SH-SY5Y (cell line): ENCODE results near the gene ZSCAN5C.

Source experiments
- GATA2 ChIP-seq: IDR thresholded peaks from 2 replicates; pipeline ENCODE4 v1.6.1; 2011; ENCODE audit warnings: mild to moderate bottlenecking, low read depth, low read length
- GATA3 ChIP-seq: IDR thresholded peaks from 2 replicates; pipeline ENCODE4 v1.6.1; 2011; ENCODE audit warnings: low read depth, mild to moderate bottlenecking, low read length, moderate library complexity

The ZSCAN5C gene, protein sequence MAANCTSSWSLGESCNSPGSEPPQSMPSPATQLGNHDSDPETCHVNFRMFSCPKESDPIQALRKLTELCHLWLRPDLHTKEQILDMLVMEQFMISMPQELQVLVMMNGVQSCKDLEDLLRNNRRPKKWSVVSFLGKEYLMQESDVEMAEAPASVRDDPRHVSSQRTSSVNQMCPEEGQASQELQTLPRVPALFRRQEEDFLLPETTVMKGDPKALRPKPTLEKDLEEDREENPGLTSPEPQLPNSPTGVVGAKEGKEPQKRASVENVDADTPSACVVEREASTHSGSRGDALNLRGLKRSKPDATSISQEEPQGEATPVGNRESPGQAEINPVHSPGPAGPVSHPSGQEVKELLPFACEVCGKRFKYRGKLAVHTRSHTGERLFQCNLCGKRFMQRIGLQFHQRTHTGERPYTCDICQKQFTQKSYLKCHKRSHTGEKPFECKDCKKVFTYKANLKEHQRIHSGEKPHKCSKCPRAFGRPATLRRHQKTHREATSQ

DNA sequence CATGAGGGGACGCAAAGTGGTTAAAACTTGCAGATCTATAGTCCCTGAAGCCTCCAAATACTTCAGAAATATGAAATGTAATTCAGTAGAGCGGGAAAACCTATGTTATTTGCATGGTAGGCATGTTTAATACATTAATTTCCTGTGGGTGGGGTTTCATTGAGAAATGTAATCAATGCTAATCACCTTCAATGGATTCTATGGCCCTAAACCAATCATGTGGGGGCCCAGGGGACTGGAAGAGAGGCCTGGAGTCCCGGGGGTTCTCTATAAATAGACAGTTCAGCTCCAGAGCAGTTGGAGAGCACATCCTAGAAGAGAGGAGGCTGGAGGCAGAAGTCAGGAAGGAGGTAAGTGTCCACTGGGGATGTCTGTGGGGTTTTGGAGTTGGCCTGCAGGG, at the start of gene ZSCAN5C:
Gene ZSCAN5C (plus strand): TSS at position 301 of the 400 bp plus-strand sequence. CDS start 3,641 bp downstream, outside the sequence.
- TF ChIP-seq GATA2 (no peak), GATA3 (no peak)

DNA sequence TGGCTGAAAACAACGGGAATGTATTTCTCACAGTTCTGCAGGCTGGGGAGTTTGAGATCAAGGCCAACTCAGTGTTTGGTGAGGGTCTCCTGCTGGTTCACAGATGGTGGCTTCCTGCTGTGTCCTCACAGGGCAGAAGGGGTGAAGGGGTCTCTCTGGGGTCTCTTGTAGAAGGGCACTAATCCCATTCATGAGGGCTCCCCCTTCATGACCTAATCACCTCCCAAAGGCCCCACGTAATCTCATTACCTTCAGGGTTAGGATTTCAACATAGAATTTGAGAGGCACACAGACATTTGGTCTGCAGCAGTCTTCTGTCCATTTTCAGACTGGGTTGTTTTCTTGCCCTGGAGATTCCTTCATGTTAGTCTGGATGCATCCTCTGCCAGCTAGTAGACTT, 49.4 kb upstream of the ZSCAN5C start:
- TF ChIP-seq GATA3 (no peak), GATA2 (no peak)

DNA sequence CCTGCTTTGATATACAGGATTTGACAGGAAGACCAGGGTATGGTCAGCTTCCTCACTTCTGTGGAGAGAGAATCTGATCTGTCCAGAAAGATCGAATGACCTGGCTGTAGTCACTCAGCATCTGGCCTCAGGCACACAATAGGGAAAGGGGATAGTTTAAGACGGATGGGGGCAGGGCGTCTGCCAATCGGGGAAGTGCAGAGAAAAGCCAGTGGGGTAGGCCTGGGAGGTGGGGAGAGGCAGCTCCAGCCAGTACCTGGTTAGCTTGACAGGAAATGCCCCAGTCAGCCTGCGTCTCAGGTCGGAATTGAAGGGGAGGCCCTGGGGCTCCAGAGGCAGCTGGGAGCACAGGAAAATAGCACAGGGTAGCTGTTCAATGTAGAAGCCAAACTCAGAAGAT, 48.6 kb upstream of the ZSCAN5C start:
- TF ChIP-seq GATA2: no peak

DNA sequence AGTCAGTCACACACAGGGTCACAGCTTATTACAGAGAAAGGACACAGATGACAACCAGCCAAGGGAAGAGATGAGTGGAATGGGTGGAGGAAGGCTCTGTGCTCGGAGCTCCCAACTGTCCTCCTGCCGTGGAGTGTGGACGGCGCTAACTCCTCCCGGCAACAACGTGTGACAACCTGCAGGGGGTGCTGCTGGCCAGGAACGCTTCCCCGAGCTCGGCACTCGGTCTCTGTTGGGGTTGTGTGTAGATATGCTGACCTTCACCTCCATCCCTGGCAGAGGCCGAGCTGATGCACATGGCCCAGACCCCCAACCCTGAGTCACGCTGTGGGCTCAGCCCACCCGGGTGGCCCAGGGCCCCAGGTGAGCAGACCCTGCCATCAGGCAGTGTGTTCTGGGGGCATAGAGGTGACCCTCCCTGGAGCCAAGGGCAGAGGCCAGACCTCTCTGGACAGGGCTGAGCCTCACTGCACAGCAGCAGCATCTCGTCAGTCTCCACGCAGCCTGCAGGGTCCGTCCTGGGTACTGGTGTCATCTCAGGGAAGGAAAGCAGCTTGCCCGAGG, 46.9 kb upstream of the ZSCAN5C start:
- TF ChIP-seq GATA3: no peak
- TF ChIP-seq GATA2: no peak

DNA sequence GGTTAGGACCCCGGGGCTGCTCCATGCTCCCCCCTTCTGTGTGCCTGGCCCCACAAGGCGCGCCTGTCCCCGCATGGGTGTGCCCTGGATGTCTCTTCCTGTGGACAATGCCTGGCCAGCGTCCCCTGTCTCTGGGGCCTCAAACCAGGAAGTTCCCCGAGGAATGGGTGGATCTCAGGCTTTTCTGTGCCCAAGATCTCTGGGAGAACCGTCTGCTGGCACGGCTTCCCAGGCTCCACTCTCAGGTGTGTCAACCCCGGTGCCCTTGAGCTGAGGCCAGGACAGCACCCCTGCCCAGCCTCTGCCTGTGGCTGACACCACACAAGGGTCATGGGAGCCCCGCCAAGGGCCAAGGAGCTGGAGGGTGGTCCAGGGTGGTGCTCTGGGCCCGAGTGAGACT, 45.3 kb upstream of the ZSCAN5C start:
- TF ChIP-seq GATA2 (no peak), GATA3 (no peak)

DNA sequence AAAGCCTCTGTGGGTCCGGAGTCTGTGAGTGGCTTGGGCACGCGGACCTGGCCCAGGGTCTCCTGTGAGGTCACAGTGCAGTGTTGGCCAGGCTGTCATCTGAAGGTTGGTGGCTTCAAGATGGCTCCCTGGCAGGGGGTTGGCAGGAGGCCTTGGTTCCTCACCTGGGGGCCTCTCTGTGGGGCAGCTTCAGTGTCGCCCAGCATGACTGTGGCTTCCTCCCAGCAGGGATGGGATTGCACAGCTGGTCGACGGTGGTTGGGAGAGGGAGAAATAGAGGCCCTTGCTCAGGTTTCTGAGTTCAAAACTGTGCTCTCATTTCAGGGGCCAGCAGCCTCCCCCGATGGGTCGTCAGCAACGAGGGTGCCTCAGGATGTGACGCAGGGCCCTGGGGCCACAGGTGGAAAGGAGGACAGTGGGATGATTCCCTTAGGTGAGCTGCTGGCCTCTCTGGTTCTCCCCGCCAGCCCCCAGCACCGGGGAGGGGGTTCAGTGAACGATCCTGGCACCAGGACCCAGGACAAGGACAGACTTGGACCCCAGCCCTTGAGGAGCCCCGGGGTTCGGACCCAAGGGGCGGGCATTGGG, 43.8 kb upstream of the ZSCAN5C start:
- TF ChIP-seq GATA3 (no peak), GATA2 (no peak)

DNA sequence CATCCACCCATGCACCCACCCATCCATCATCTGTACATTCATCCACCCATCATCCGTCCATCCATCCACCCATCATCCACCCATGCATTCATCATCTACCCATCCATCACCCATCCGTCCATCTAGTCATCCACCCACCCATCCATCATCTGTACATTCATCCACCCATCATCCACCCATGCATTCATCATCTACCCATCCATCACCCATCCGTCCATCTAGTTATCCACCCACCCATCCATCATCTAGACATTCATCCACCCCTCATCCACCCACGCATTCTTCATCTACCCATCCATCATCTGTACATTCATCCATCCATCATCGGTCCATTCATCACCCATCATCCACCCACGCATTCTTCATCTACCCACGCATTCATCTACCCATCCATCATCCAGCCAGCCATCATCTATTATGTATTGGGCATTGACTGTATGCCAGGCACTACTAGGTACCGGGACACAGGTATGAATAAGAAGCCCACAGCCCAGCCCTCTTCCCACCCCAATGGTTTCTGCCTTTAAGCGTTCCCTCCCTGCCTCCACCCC, 43.0 kb upstream of the ZSCAN5C start:
- TF ChIP-seq GATA2 (no peak), GATA3 (no peak)

DNA sequence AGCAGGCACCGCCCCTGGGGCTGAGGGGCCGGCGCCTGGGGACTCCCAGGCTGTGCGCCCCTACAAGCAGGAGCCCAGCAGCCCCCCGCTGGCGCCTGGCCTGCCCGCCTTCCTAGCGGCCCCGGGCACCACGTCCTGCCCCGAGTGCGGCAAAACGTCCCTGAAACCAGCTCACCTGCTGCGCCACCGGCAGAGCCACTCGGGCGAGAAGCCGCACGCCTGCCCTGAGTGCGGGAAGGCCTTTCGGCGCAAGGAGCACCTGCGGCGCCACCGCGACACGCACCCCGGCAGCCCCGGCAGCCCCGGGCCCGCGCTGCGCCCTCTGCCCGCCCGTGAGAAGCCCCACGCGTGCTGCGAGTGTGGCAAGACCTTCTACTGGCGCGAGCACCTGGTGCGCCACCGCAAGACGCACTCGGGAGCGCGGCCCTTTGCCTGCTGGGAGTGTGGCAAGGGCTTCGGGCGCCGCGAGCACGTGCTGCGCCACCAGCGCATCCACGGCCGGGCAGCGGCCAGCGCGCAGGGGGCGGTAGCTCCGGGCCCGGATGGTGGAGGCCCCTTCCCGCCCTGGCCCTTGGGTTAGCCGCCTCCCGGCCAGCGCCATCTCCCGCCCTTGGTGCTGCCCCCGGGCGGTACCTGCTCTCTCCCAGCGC, 42.3 kb upstream of the ZSCAN5C start:
- TF ChIP-seq GATA2: no peak
- no peak for TF ChIP-seq GATA3

DNA sequence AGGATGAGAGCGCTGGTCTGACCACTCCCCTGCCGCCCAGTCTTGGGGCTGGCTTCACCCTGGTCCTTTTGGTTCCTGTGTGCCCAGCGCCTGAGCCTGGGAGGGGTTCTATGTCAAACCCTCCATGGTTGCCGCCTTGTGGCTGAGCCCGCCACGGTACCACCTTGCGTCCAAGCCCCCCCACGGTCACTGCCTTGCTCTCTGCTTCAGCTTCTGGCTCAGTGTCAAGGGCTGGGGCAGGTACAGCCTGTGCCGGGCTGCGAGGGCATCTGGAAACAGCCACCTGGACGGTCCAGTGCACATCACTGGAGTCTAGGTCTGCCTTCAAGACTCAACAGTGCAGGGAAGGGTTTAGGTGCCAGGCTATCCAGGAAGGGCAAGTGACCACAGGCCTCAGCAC, 40.5 kb upstream of the ZSCAN5C start:
- TF ChIP-seq GATA3 (no peak), GATA2 (no peak)

DNA sequence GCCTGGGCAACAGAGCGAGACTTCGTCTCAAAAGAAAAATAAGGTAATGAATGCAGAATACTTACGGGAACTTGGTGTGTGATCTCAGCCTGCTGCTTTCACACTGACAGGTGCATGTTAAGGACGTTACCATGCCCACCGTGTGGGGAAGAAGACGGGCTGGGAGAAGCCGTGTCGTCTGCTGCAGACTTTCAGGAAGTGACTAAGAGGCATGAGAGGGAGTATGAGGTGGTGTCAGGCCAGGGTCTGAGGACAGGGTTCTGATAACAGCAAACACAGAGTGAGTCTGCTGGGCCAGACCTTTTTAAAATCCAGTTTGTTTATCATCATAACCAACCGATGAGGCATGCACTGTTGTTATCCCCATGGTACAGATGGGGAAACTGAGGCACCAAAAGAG, 39.8 kb upstream of the ZSCAN5C start:
- no peak for TF ChIP-seq GATA2
- TF ChIP-seq GATA3: no peak

DNA sequence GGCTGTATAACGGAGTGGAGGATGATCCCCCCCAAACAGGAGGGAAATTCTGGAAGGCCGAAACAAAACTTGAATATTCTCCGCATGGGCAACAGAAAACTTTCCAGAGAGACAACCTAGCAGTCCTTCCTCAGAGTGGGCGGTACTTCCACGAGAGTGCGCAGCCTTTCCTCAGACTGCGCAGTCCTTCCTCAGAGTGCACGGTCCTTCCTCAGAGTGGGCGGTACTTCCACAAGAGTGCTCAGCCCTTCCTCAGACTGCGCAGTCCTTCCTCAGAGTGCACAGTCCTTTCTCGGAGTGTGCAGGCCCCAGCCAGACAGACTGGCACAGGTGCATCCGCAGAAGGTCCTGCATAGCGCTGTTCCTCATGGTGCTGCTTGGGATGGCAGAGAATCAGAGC, 39.0 kb upstream of the ZSCAN5C start:
- TF ChIP-seq GATA2 (no peak), GATA3 (no peak)

DNA sequence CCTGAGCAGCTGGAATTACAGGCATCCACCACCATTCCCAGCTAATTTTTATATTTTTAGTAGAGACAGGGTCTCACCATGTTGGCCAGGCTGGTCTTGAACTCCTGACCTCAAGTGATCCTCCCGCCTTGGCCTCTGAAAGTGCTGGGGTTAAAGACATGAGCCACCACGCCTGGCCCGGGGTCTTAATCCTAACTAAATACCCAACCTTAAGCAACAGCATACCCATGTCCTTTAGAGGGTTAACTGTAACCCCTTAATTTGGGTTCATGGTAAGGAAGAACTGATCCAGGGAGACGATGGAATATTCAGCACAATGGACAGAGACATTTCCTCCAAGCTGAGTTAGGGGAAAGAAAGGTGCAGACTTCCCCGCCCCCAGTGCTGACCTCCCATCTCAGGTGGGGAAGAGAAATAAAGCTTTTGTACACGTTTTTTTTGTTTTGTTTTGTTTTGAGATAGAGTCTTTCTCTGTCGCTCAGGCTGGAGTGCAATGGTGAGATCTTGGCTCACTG, 35.0 kb upstream of the ZSCAN5C start:
- TF ChIP-seq GATA2: no peak
- TF ChIP-seq GATA3: no peak

DNA sequence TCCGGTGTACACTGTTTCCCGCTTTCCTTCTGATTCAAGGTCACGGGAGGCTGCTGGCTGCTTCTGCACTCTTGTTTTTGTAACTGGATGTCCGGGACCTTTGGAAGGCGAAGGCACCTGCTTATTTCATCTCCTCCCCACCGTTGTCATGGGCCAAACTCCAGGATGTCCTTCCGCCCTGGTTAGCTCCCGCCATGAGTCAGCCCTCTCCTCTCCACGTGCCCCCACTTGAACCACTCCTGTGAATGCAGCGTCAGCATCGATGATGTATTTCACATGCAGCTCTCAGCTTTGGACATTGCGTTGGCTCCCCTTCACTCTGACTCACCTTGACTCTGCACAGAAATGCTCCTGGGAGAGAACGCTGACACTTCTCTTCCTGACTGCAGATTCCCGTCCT, 31.8 kb upstream of the ZSCAN5C start:
- TF ChIP-seq GATA2 (no peak), GATA3 (no peak)

DNA sequence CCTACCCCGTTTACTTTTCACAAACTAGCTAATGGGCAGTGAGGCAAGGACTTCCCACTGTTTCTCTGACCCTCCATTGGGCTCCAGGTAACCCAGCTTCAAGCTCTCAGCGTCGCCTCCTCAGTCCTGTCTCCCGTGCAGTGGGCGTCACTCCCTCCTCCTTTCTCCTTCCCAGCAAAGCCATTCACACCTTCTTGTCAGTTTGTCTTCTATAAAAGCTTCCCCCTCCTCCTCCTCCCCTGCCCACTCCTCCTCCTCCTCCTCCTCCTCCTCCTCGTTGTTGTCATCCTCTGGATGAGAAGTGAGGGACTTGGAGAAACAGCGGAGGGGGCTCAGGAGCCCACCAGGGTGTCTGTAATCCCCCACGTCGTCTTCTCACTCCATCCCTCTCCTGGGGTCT, 28.0 kb upstream of the ZSCAN5C start:
- no peak for TF ChIP-seq GATA3
- TF ChIP-seq GATA2: no peak
